GM12891 (cell line): ENCODE results near the gene LPXN.

ENCODE experiments used
- PAX5 ChIP-seq: IDR thresholded peaks from 2 replicates; pipeline ENCODE4 v1.6.1; 2011; ENCODE audit warnings: low read length, moderate library complexity, mild to moderate bottlenecking; ENCODE audit not compliant: insufficient read depth, severe bottlenecking
- POLR2A ChIP-seq: IDR thresholded peaks from 2 replicates; pipeline ENCODE4 v1.6.1; 2011; ENCODE audit warnings: low read depth, low read length, control low read depth
- POLR2AphosphoS5 ChIP-seq: IDR thresholded peaks from 2 replicates; pipeline ENCODE4 v1.6.1; 2011; ENCODE audit warnings: low read depth, low read length, control low read depth
- POU2F2 ChIP-seq: IDR thresholded peaks from 2 replicates; pipeline ENCODE4 v1.6.1; 2011; ENCODE audit warnings: low read depth, mild to moderate bottlenecking, control low read depth, low read length, moderate library complexity
- SPI1 ChIP-seq: IDR thresholded peaks from 2 replicates; pipeline ENCODE4 v1.6.1; 2011; ENCODE audit warnings: low read depth, low read length, control low read depth
- TAF1 ChIP-seq: IDR thresholded peaks from 2 replicates; pipeline ENCODE4 v1.6.1; 2011; ENCODE audit warnings: low read depth, low read length, control low read depth

GRCh38 chr11:58621586-58622262 lies 46.1 kb upstream of the LPXN start:
- TF ChIP-seq POLR2A (no peak), POLR2AphosphoS5 (no peak), POU2F2 (no peak), TAF1 (no peak), PAX5 (no peak), SPI1 (no peak)
